Vagina (tissue), 2 donors: Measurements from ENCODE around the gene TTC39C.

Experiments used
- POLR2A ChIP-seq, 2 donors: fragments of 450-650 bp; IDR thresholded peaks; one replicate each; pipeline ENCODE4 v1.6.1; 2017; ENCODE audit warnings: antibody characterized with exemption in 2 of 2, mild to moderate bottlenecking in 2 of 2, moderate library complexity in 2 of 2
- POLR2AphosphoS5 ChIP-seq, 2 donors: sonication (generic); formaldehyde crosslinking; IDR thresholded peaks; one replicate each; pipeline ENCODE4 v1.9.0; 2017; ENCODE audit warnings: antibody characterized with exemption in 2 of 2, mild to moderate bottlenecking in 2 of 2, low read depth in 1 of 2; ENCODE audit not compliant: insufficient read depth in 1 of 2
- TF ChIP-seq, protein P1 (sequence below), 3 experiments: fragments of 450-650 bp in 2 of 3; fragments of 200-600 bp in 1 of 3; sonication (generic) in 1 of 3; IDR thresholded peaks; one replicate each; pipeline ENCODE4 v1.5.1; 2017 to 2019; ENCODE audit warnings: antibody characterized with exemption in 3 of 3, mild to moderate bottlenecking in 2 of 3, moderate library complexity in 2 of 3

DNA sequence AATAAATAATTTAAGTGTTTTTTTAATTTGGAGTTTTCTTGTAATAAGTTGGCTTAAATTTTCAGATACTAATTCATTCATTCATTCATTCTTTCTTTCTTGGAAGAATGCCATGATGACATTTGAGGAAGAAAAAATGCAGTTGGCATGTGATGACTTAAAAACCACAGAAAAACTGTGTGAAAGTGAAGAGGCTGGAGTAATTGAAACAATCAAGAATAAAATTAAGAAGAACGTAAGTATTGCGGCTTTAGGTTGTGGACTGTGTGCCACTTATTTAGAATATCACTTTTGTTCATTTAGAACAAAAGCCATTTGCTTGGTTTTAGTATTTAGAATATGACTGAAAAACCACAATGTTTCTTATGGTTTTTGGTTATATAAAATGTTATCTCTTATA is 51.4 kb downstream of the TTC39C start:
- TF ChIP-seq, protein P1, sequence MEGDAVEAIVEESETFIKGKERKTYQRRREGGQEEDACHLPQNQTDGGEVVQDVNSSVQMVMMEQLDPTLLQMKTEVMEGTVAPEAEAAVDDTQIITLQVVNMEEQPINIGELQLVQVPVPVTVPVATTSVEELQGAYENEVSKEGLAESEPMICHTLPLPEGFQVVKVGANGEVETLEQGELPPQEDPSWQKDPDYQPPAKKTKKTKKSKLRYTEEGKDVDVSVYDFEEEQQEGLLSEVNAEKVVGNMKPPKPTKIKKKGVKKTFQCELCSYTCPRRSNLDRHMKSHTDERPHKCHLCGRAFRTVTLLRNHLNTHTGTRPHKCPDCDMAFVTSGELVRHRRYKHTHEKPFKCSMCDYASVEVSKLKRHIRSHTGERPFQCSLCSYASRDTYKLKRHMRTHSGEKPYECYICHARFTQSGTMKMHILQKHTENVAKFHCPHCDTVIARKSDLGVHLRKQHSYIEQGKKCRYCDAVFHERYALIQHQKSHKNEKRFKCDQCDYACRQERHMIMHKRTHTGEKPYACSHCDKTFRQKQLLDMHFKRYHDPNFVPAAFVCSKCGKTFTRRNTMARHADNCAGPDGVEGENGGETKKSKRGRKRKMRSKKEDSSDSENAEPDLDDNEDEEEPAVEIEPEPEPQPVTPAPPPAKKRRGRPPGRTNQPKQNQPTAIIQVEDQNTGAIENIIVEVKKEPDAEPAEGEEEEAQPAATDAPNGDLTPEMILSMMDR (IDR thresholded peaks at IDR 0.05), result no peak
- TF ChIP-seq POLR2AphosphoS5 (IDR thresholded peaks at IDR 0.05; ENCODE audit: insufficient read depth in 1 of 2, low read depth in 1 of 2) (no peak), POLR2A (IDR thresholded peaks at IDR 0.05) (no peak)
